Daoy (cell line): ENCODE measurements around the gene ARF6. TPM values are rescaled to one million over a fixed set of nuclear protein-coding genes. Genes with fewer than 3 reads are reported as not detected.
"Not testable (repeated sequence)": the region's sequence is repeated elsewhere in the genome, so short reads cannot be mapped to it uniquely, and the experiment has no call there.

Experiments used
- DNase-seq: peaks from one replicate; pipeline ENCODE4 v3.0.0-alpha.2; 2015; ENCODE audit warnings: low read depth
- total RNA-seq: library from RNA; depleted of rRNA; stranded (reverse); fragments of >200 nt; shearing (Covaris generic); gene quantifications from 2 replicates; pipeline ENCODE4 v1.2.3, GENCODE V29; 2014

Gene ARF6
- total RNA-seq, 1 experiment from 2014 or later, result 63.9 TPM

DNA sequence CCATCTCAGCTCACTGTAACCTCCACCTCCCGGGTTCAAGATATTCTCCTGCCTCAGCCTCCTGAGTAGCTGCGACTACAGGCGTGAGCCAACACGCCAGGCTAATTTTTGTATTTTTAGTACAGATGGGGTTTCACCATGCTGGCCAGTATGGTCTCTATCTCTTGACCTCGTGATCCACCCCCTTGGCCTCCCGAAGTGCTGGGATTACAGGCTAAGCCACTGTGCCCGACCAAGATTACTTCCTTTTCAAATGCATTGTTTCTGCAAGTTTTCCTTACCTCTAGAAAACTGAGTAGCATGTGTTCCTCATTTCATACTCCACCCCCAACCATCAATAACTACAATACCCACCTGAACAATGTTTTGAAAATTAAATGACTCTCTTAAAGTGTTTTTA lies 13.1 kb downstream of the ARF6 start:
- DNase-seq, result no peak

DNA sequence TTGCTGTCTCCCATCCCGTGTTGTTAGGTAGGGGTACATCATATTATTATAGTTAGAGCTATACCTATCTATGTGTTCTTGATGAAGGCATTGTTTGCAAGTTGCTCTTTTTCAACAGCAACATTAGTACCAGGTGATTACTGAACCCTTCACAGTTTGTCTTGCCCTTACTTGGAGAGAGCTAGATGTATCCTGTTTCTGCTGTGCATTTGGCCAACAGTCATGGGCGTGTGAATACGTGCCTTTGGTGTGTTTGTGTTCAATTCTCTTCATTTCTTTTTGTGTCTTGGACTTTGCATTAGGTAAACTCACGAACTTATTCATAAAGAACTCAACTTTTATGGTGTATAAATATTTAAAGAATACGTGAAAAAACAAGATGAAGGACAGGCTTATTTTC lies 14.3 kb downstream of the ARF6 start:
- DNase-seq, result peak; percentile 28

GRCh38 chr14:49908433-49908782 lies 15.5 kb downstream of the ARF6 start:
- DNase-seq, result no peak

DNA sequence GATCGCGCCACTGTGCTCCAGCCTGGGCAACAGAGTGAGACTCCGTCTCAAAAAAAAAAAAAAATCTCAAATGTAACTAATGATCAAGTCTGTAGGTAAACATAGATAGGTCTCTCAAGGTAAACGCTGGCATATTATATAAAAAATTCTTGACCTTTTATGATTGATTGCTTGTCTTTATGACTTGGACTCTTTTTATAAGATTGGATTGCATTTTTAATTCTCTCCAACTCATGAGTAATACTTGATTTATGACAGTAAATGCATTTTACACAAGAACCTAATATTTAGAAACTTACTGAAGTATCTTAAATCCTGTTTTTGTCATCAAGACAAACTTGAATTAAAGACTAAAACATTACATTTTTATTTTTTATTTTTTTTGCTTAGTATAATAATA lies 16.1 kb downstream of the ARF6 start:
- DNase-seq, result no peak

- DNase-seq, result no peak
These were observed 22.2 kb downstream of the ARF6 start for GRCh38 chr14:49915085-49915484.

DNA sequence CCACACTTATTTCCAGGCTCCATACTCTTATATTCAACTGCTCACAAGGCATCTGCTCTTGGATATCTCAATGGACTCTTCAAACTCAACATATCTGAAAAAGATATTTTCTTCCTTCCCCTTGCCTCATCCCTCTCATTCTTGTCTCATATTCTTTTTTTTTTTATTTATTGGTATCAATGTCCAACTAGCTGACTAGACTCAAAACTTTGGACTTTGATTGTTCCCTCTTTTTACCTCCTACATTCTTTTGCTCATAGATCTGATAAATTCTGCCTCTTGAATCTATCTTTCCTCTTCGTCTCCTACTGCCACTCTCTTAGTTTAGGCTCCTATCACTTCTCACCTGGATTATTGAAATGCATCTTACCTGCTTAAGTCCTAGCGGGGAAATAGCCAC lies 25.8 kb downstream of the ARF6 start:
- no peak for DNase-seq

- DNase-seq, result no peak
These were observed 27.2 kb downstream of the ARF6 start for GRCh38 chr14:49919825-49920659.

GRCh38 chr14:49920935-49921334 lies 28.1 kb downstream of the ARF6 start:
- DNase-seq, result no peak

DNA sequence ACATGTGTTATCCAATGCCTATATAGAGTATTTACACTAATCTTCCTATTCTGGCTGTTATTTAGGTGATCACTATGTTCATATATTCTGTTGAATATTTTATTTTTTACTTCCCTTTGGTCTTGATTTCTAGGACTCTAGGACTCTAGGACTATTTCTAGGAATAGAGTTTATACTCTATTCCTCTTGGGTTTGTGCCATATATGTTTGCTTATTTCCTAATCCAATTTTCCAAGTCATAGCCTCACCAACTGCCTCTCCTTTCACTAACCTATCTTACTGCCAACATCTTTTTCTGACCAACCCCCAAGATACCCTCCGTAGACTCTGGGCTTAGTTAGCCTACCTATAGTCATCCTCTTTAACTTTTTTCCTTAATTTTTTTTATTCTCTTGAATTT lies 28.5 kb downstream of the ARF6 start:
- DNase-seq, result no peak

- no peak for DNase-seq
These were observed 30.6 kb downstream of the ARF6 start for GRCh38 chr14:49923442-49923841.

- no peak for DNase-seq
These were observed 31.0 kb downstream of the ARF6 start for GRCh38 chr14:49923881-49924280.

DNA sequence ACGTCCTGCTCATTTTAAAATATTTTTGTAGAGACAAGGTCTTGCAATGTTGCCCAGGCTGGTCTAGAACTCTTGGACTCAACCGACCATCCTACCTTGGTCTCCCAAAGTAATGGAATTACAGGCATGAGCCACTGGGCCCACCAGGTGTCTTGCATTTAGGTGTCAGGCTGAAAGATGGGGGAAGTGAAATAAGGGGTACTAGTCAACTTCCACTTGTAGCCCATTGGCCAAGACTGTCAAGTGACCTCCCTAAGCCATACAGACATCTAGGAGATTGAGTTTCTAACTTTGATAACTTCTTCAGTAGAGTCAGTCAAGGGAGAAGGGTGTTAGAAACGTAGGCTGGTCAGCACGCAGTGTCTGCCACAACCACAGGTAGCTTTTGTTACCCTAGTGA lies 32.0 kb downstream of the ARF6 start:
- no peak for DNase-seq

DNA sequence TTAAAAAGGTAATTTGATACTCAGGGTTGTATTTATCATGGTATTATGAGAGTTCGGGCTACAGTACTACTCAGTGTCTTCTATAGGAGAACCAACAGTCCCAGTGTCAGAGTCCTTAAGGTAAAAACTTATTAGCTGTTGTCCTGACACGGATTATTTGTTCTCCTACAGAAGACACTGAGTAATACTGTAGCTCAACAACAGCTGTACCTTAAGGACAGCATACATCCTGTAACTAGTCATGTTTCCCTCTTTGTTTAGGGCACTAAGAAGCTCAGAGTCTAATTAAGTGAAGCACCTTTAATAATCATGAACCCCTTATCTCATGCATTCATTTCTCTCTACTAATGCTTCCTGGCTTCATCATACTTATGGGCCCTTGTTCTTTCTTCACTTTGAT lies 33.9 kb downstream of the ARF6 start:
- DNase-seq, result no peak

- no peak for DNase-seq
These were observed 35.1 kb downstream of the ARF6 start for GRCh38 chr14:49928015-49928414.

GRCh38 chr14:49930720-49931119 lies 37.8 kb downstream of the ARF6 start:
- no peak for DNase-seq

- DNase-seq, result no peak
These were observed 38.6 kb downstream of the ARF6 start for GRCh38 chr14:49931523-49931922.

DNA sequence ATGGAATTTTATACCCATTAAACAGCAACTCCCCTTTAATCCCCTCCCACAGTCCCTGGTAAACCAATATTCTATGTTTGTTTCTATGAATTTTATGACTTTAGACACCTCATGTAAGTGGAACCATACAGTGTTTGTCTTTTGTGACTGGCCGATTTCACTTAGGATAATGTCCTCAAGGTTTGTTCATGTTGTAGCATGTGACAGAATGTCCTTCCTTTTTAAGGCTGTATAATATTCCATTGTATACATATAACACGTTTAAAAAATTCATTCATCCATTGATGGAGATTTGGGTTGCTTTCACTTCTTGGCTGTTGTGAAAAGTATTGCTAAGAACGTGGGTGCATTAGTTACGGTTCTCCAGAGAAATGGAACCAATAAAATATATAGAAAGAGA lies 40.2 kb downstream of the ARF6 start:
- DNase-seq, result no peak

DNA sequence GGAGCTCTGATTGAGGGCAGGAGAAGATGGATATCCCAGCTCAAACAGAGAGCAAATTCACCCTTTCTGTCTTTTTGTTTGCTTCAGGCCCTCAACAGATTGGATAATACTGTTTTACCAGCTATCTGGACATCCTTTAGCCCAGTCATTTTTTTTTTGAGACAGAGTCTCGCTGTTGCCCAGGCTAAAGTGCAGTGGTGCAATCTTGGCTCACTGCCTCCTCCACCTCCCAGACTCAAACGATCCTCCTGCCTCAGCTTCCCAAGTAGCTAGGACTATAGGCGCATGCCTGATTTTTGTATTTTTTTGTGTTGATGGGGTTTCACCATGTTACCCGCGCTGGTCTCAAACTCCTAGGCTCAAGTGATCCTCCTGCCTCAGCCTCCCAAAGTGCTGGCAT lies 40.8 kb downstream of the ARF6 start:
- no peak for DNase-seq

- DNase-seq, result no peak
These were observed 41.8 kb downstream of the ARF6 start for GRCh38 chr14:49934646-49935045.

DNA sequence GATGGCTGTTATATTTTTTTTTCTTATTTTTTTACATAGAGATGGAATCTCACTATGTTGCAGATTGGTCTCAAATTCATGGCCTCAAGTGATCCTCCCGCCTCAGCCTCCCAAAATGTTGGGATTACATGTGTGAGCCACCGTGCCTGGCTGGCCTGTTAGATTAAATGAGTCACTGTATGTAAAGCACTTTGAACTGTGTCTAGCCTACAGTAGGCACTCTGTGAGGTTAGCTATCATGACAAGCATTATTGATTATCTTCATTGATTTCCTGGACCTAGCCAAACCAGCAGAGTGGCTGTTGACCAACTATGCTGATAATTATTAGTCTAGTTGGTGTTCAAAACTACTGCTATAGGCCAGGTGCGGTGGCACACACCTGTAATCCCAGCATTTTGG lies 42.6 kb downstream of the ARF6 start:
- no peak for DNase-seq

DNA sequence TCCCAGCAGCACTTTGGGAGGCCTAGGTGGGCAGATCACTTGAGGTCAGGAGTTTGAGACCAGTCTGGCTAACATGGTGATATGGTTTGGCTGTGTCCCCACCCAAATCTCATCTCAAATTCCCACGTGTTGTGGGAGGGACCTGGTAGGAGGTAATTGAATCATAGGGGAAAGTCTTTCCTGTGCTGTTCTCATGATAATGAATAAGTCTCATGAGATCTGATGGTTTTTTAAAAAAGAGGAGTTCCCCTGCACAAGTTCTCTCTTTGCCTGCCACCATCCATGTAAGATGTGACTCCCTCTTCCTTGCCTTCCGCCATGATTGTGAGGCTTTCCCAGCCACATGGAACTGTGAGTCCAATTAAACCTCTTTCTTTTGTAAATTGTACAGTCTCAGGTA lies 43.4 kb downstream of the ARF6 start:
- not testable (repeated sequence) for DNase-seq

DNA sequence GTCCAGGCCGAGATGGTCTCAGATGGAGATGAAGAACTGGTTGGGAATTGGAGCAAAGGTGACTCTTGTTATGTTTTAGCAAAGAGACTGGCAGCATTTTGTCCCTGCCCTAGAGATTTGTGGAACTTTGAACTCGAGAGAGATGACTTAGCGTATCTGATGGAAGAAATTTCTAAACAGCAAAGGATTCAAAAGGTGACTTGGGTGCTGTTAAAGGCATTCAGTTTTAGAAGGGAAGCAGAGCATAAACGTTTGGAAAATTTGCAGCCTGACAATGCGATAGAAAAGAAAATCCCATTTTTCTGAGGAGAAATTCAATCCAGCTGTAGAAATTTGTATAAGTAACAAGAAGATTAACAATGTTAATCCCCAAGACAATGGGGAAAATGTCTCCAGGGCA lies 44.0 kb downstream of the ARF6 start:
- DNase-seq, result not testable (repeated sequence)

GRCh38 chr14:49939215-49939614 lies 46.3 kb downstream of the ARF6 start:
- not testable (repeated sequence) for DNase-seq

DNA sequence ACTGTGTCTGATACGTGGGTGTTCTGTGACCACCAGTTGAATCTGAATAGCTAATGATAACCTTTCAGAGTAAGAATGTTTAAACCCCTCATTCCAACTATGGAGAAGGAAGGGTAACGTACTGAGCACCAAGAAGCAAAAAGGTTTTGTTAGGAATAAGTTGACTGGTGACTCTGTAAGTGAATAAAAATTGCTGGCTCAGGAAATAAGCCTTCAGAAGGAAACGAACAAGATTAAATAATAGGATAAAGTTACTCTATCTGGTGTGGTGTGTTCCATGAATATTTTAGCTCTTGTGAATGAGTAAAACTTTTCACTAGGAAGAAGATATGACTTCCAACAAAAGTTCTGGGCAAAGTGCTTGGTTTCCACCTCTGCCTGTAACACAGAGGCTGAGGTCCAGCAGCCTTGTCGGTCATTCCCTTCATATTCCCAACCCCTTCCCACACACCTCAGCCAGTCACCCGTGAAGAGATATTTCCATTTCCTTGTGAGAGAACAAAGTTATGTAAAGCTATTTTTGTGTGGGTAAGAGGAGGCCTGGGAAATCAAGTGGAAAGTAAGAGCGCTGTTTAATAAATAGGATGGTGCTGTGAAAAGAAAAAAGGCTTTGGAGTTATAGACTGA lies 47.1 kb downstream of the ARF6 start:
- DNase-seq, result no peak
